ENCODE results near the gene AHCY.

AHCY gene

DNA sequence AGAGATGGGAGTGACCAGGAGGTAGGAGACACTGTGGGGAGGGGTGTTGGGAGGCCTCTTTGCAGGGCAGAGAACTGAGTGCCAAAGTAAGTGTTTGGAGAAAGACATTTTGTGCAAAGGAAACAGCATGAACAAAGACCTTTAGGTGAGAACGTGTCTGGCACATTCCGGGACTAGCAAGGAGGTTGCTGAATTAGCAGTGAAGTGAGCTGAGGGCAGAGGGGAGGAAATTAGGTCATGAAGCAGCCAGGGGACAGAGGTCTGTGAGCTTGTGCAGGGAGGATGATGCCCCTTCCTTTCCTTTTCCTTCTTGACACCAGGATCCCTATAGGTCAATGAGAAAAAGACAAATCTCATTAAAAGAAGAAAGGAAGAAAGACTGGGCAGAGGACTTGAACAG is 21.4 kb upstream of the AHCY start:
- DNase-seq (ENCODE audit: low read depth, low spot score): no peak

DNA sequence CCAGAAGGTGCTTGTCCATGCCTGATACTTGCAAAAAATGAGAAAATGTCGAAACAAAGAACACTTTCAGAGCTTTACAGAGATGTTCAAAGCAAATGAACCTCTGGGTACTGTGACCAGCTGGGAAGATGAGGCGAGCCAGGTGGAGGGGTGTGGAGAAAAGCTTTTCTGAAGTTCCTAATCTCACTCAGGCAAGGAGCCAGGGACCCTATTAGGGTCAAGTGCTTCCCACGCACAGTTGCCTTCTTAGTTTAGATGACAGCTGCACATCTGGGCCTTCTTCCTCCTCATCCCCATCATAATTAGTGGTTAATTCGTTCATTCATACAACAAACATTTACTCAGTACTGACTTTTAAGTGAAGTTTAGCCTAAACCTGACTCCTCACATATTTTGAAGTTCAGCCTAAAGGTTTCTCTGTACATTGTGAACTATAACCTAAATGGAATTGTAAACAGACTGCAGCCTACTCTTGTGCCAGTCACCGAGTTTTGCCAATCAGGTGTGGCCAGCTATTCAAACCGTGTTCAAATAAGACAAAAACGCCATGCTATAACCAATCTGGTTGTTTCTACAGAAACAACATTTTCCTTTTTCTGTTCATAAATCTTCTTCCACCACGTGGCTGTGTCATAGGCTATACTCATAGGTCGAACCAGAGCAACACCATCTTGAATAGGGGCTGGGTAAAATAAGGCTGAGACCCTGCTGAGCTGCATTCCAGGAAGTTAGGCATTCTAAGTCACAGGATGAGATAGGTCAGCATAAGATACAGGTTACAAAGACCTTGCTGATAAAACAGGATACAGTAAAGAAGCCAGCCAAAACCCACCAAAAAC is 19.3 kb upstream of the AHCY start:
- no peak for DNase-seq (ENCODE audit: low read depth, low spot score)

DNA sequence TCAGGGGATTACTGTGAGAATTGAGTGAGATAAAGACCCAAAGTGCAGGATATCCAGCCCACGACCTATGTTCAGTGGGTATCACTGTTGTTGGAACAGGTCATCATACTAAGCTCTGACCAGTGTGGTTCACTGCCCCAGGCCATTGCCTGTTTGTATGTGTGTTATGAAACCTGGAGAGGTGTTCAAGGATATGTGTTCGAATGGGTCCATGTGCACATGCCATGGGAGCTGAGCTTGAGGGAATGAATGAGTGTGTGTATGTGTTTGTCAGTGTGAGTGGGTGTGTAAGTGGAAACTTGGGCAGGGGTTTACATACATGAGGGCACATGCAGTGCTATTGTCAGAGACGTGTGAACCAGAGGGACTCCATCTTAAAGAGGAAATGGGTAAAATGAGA is 17.7 kb upstream of the AHCY start:
- DNase-seq (ENCODE audit: low read depth, low spot score): no peak

DNA sequence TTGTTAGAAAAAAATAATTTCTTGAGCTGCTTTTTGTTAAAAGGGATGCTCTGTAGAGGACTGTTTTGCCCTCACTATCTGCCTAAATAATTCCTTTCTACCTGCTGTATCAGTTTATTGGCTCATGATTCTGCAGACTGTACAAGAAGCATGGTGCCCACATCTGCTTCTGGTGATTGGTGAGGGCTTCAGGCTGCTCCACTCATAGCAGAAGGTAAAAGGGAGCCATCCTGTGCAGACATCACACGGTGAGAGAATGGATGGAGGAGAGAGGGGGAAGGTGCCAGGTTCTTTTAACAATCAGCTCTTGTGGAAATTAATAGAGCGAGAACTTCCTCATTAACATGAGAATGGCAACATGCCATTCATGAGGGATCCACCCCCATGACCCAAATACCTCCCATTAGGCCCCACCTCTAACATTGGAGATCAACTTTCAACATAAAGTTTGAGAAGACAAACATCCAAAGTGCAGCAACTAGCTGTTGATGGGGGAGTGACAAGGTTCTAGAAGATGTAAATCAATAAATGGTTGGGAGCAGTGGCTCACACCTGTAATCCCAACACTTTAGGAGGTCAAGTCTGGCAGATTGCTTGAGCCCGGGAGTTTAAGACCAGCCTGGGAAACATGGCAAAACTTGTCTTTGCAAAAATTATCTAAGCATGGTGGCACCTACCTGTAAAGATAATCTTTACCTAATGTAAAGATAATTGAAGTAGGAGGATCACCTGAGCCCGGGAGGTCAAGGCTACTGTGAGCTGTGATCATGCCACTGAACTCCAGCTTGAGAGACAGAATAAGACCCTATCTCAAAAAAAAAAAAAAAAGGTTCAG is 15.7 kb upstream of the AHCY start:
- no peak for DNase-seq (ENCODE audit: low read depth, low spot score)

DNA sequence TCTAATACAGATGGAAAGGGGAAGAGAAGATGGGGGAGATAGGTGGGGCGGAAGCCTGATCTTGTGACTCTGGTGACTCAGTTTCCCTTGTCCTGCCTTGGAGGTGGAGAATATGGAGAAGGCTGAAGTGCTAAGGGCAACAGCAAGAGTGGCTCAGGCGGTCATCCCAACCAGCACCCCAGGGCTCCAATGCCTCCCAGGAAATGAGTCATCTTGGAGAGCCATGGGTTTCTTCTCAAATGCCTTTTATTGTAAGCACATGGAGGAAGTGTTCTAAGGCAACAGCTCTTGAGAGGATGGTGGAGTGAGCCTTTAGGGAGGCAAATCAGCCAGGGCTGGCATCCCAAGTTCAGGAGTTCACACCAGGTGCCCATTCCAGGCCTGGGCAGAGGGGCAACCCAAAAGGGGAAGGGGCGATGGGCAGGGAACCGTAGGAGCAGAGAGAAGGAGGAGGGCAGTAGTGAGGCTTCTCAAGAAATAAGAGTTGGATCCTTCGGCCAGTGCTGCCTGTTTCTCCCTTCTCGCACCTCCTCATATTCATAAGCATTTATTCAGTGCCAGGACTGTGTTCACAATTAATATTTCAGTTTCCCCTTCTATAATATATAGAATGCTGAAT is 13.2 kb upstream of the AHCY start:
- DNase-seq (ENCODE audit: low read depth, low spot score): no peak

DNA sequence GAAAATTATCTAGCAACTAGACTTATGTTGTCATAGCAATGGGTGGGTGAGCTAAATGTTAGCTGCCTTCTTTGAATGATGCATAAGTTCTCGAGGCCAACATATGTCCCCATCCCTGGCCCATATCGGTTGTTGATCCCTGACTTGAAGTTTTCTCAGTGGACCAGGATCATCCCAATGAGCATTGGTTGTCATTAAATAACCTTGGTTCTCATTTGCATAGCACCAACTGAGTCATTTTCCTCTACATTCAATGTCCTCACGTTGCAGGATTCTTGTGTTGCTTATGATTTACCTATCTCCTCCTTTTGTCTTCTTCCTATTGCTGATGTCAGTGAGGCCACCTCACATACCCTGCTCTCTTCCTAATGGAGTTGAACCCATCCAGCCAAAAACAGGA is 12.1 kb upstream of the AHCY start:
- DNase-seq (ENCODE audit: low read depth, low spot score): no peak

DNA sequence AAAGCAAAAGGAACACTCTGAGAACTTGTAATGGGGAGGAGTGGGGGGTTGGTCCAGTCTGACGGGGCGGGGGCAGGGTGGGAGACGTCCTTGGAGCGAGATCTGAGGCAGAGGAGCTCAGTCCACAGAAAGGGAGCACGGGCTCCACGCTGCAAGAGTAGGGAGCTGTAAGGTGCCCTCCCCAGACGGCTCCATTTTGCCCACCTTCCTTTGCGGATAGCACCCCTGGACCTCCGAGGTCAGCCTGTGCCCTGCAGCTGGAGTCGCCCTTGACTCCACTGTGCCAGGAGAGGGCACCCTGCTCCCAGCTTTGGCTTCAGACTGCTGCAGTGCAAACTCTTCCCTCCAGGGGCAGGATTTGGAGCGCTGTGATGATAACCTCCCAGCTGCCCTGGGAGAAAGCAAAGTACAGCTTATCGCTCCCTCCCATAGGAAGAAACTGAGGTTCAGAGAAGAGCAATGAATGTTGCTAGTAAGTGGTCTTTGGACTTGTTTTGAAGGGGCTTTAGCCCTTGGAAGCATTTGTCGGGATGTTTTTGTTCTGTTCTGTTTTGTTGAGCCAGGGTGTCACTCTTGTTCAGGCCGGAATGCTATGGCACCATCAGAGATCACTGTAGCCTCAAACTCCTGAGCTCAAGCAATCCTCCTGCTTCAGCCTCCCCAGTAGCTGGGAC is 9.5 kb upstream of the AHCY start:
- DNase-seq (ENCODE audit: low read depth, low spot score): peak; percentile 93

DNA sequence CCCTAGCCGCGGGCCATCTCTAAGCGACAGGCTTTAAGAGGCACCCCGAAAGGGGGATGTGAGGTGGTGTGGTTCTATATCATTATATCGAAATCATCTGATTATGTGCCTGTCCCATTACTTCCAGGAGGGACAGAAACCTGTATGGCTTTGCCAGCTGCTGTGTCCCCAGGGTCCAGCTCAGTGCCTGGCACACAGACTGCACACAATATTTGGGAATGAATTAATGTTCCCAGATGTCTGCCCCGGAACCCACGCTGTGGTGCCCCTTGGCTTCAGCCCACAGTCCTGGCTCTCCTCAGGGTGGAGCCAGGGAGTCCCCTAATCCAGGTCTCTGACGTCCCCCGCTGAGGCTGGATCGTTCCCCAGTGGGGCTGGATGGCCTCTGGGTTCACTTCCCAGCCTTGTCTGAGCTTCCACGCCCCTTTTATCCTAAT is 8.9 kb upstream of the AHCY start:
- DNase-seq (ENCODE audit: low read depth, low spot score): no peak

DNA sequence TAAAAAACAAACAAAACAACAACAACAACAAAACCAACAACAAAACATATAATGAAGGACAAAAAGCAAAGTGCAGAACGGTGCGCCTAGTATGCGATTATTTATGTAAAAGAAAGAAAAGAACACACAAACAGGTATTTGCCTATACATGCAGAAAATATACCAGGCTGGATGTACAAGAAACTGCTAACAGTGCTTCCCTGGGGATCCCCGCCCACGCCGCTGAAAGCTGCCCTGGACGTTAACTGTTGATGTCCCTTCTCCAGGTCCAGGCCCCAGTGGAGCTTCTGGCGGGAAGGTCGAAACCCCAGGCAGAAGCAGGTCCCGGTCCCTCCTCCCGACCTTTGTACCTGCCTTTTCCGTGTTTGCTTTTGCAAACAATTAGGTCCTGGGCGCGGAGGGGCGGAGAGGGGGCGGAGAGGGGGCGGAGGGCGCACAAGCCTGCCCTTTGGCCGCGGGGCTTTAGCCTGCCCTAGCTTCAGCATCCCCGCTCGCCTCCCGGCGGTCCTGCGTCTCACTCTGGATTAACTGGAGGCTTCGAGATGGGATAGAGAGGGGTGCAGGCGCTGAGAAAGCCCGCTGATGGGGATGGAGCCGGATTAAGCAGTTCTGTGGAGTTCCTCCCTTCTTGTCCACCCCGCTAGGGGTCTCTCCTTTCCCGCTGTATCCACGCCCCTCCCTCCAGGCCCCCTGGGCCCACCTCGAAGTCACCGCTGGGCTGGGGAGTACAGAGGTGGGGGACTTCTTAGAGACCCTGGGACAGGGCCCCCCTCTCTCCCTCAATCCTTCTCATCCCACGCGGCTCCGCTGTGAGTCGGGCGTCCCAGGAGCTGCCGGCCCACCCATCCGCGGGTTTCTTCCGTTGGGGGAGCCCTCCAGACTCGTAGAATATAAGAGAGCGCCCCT is 8.2 kb upstream of the AHCY start:
- DNase-seq (ENCODE audit: low read depth, low spot score): peak; percentile 81

DNA sequence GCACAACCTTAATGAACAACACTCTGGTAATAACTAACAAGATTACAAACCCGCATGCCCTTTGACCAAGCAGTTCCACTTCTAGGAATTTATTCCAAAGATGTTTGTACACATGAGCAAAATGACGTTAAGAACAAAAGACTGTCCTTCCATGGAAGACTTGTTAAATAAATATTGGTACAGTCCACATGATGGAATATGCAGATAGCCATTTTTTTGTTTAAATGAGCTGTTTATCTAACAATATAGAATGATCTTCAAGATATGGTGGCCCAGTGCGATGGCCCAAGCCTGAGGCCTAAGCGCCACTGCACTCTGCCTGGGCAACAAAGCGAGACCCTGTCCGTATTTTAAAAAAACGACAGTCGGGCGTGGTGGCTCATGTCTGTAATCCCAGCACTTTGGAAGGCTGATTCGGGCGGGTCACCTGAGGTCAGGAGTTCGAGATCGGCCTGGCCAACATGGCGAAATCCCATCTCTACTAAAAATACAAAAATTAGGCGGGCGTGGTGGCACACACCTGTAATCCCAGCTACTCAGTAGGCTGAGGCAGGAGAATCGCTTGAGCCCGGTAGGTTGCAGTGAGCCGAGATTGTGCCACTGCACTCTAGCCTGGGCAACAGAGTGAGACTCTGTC is 7.4 kb upstream of the AHCY start:
- DNase-seq (ENCODE audit: low read depth, low spot score): no peak

DNA sequence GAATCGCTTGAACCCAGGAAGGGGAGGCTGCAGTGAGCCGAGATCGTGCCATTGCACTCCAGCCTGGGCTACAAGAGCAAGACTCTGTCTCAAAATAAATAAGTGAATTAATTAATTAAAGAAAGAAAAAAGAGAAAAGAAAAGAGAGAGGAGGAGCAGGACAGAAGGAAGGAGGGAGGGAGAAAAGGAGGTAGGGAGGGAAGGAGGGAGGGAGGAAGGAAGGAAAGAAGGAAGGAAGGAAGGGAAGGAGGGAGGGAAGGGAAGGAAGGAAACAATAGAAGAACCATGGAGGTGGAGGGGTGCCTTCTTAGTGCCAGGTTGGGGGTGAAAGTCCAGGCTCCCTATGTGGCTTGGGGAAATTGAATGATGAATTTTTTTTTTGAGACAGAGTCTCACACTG is 6.5 kb upstream of the AHCY start:
- DNase-seq (ENCODE audit: low read depth, low spot score): no peak

DNA sequence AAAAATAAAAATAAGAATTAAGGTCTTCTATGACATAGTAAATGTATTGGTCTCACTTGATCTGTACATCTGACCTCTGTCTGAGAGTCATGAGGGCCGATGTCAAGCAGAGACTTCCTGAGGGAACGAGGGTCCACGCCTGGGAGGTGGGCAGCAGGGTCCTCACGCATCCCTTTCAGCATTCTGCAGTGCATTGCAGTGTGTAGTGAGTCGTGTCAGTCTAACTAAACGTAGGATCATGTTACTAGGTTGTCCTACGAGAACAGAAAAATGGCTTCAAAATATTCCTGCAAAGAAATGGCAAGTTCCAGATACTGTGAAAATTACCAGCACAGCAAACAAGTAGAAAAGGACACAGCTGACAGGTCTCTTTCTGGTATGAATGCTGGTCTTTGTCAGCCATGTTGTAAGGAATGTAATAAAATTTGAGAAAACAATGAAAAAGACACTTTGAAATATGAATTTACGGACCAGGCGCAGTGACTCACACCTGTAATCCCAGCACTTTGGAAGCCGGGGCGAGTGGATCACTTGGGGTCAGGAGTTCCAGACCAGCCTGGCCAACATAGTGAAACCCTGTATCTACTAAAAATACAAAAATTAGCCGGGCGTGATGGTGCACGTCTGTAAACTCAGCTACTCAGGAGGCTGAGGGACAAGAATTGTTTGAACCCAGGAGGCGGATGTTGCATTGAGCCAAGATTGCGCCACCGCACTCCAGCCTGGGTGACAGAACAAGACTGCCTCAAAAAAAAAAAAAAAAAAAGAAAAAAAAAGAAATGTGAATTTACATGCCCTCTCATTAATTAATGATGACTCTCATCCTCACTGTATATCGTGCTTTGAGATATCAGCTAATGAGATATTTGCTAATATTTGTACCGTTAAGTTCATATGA is 2.4 kb upstream of the AHCY start:
- DNase-seq (ENCODE audit: low read depth, low spot score): no peak

DNA sequence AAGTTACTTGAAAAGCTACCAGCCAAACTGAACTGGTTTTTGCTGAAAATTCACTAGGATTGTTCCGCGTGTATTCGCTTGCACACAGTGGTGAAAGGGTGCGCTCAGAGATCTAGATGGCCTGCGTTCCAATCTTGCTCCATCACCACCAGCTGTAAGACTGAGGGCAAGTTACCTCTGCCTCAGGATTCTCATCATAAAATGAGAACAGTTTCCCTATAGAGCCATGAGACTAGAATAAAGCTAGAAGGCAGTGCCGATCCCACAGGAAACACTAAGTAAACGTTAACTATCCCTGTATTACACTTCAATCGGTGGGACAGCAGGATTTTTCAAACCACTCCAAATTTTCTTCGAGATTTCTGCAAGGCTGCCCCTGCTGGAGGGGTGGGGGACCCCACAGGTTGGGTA is 838 bp downstream of the AHCY start:
- DNase-seq (ENCODE audit: low read depth, low spot score): no peak

DNA sequence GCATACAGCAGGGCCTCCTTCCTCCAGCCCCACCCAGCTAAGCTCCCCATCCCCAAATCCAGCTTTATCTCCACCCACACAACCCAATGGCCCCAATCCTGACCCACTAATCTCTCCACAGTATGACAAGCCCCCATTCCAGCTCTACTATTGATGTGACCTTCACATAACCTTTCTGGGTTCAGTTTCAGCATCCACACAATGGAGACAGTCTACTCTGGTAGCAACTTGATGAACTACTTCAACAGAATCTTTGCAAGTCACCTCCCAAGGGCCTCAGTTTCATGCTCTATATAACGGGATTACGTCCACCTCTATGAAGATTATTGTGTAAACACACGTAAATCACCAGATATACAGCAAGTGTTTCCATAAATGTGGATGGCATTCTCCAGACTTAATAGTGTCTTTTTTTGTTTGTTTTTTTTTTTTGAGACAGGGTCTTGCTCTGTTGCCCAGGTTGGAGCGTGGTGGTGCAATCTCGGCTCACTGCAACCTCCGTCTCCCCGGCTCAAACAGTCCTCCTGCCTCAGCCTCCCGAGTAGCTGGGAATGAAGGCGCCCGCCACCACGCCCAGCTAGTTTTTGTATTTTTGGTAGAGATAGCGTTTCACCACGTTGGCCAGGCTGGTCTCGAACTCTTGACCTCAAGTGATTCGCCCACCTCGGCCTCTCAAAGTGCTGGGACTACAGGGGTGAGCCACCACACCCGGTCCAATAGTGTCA is 1.4 kb downstream of the AHCY start:
- DNase-seq (ENCODE audit: low read depth, low spot score): no peak

DNA sequence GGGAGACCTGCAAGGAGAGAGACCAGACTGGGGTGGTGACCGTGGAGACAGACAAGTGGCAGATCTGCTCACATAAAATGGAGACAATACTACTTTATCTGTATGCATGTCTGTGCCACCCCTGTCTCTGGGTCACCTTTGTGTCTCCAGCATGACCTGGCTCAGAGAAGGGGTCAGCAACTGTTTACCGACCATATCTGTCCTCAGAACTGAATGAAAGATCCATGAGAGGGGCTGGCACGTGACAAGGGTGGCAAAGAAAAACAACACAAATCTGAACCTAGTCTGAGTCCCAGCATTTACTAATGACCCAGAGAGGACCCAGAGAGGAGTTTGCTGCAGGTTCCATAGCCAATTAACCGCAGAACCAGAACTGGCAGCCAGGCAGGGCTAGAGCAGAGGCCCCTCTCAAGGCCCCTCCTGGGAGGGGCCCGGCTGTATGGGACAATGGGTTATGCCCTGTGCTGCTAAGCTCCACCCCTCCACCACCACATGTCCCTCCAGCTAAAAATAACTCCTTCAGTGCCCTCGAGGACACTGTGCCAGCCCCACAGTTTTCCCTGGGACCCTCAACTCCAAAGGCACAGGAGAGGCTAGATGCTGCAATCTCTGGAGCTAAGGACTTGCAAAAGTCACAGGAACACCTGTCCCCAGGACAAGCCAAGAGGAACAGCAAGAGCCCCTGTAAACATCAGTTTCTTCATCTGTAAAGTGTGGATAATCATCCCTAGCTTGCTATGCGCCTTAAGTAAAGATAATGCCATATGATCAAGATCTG is 2.2 kb downstream of the AHCY start:
- peak; percentile 18 for DNase-seq (ENCODE audit: low read depth, low spot score)

DNA sequence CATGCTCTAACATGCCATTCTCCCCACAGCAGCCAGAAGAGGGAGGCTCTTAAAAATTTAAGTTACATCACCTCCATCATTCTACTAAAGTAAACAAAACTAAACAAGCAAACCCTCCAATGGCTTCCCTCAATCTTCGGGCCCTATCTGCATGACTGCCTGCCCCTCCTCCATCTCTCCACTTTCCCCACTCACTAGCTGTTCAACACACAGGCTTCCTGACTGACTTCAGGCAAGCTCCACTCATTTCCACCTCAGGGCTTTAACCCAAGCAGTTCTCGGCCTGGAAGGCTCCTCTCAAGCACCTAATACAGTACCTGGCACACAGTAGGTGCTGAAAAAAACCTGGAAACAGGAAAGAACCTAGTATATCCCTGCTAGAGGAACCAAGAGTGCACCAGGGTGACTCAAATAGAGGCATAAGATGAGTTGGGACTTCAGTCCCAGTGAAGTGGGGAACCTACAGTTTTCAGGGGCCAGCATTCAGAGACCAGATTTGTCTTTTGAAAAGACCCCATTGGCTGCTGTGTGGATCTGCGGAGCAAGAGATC is 2.8 kb downstream of the AHCY start:
- no peak for DNase-seq (ENCODE audit: low read depth, low spot score)

DNA sequence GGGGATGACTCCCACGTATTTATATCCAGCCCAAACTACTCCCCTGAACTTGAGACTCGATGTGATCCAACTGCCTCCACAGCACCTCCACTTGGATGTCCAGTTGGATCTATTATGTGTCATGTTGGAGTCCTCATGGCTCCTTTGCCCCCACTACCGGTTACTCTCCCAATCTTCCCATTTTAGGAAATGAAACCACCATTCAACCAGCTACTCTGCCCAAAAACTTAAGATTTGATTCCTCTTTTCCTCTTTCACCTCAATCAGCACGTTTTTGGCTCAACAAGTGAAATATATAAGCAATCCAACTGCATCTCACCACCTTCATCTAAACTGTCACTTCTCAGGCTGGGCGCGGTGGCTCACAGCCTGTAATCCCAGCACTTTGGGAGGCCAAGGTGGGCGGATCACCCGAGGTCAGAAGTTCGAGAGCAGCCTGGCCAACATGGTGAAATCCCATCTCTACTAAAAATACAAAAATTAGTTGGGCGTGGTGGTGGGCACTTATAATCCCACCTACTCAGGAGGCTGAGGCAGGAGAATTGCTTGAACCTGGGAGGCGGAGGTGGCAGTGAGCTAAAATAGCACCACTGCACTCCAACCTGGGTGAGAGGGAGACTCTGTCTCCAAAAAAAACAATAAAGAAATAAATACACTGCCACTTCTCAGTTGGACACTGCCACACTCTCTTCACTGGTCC is 3.4 kb downstream of the AHCY start:
- DNase-seq (ENCODE audit: low read depth, low spot score): no peak

Data from ELF-1 (cell line).